PC-9 (cell line): Measurements from ENCODE around the gene PHACTR3. TPM values are rescaled to one million over a fixed set of nuclear protein-coding genes. Genes with fewer than 3 reads are reported as not detected.

Source experiments
- BruUV-seq: library from RNA; stranded (reverse); fragments of 400-500 nt; replicated peaks from 2 replicates; lab custom pipeline; 2021; lab: Mats Ljungman, UMichigan
- CTCF ChIA-PET: fragments of 300-600 bp; sonication (Branson Sonifier 250); formaldehyde crosslinking; loops from one replicate; lab custom pipeline; 2022; ENCODE audit warnings: antibody characterized with exemption; lab: Charles Lee
- POLR2A ChIA-PET: fragments of 300-600 bp; sonication (Branson Sonifier 250); formaldehyde crosslinking; loops from one replicate; lab custom pipeline; 2022; ENCODE audit warnings: antibody characterized with exemption; ENCODE audit not compliant: unreplicated experiment; lab: Charles Lee
- DNase-seq, 2 experiments: peaks; one replicate each; pipeline versions ENCODE4 v3.0.0 to v3.0.0-alpha.2; 2015 to 2022; ENCODE audit warnings: mixed read lengths in 1 of 2
- H2AFZ ChIP-seq: fragments of 200-600 bp; sonication (generic); 2 replicates; pipeline ENCODE4 v1.8.1; 2017; ENCODE audit warnings: antibody characterized with exemption
- H3F3A ChIP-seq: fragments of 200-600 bp; sonication (generic); 2 replicates; pipeline ENCODE4 v1.8.1; 2017; ENCODE audit warnings: antibody characterized with exemption, mild to moderate bottlenecking, low read depth; ENCODE audit not compliant: insufficient read depth
- H3K27ac ChIP-seq: fragments of 200-600 bp; sonication (generic); 2 replicates; pipeline ENCODE4 v1.6.1; 2016; ENCODE audit warnings: mixed run types
- H3K27me3 ChIP-seq: fragments of 200-600 bp; sonication (generic); 2 replicates; pipeline ENCODE4 v1.6.1; 2016; ENCODE audit warnings: low read depth, mixed run types; ENCODE audit not compliant: insufficient read depth
- H3K36me3 ChIP-seq: fragments of 200-600 bp; sonication (generic); 2 replicates; pipeline ENCODE4 v1.6.1; 2016; ENCODE audit warnings: low read depth, mixed run types
- H3K4me1 ChIP-seq: fragments of 200-600 bp; sonication (generic); replicated peaks from 2 replicates; pipeline ENCODE4 v1.6.1; 2016; ENCODE audit warnings: mixed run types; ENCODE audit not compliant: insufficient read depth
- H3K4me2 ChIP-seq: fragments of 200-600 bp; sonication (generic); 2 replicates; pipeline ENCODE4 v1.6.1; 2017; ENCODE audit warnings: mixed run types
- H3K4me3 ChIP-seq: fragments of 200-600 bp; sonication (generic); 2 replicates; pipeline ENCODE4 v1.6.1; 2016; ENCODE audit warnings: mixed run types
- H3K79me2 ChIP-seq: fragments of 200-600 bp; sonication (generic); 2 replicates; pipeline ENCODE4 v1.6.1; 2017; ENCODE audit warnings: low read depth, mixed run types
- H3K9me2 ChIP-seq: fragments of 200-600 bp; sonication (generic); 2 replicates; pipeline ENCODE4 v1.8.1; 2017; ENCODE audit warnings: mild to moderate bottlenecking; ENCODE audit not compliant: insufficient read depth
- H3K9me3 ChIP-seq: fragments of 200-600 bp; sonication (generic); 2 replicates; pipeline ENCODE4 v1.8.1; 2016; ENCODE audit warnings: low read depth; ENCODE audit not compliant: insufficient read depth
- H4K20me1 ChIP-seq: fragments of 200-600 bp; sonication (generic); 2 replicates; pipeline ENCODE4 v1.8.1; 2017; ENCODE audit not compliant: insufficient read depth
- EZH2 ChIP-seq: fragments of 200-600 bp; sonication (generic); IDR thresholded peaks from 2 replicates; pipeline ENCODE4 v1.8.0; 2017; ENCODE audit warnings: antibody characterized with exemption, low read depth
- intact Hi-C: fragments of 100-400 bp; cut with micrococcal nuclease; formaldehyde crosslinking; loops from one replicate; pipeline ENCODE4 v1.10.0; 2022; ENCODE audit not compliant: unreplicated experiment
- total RNA-seq: library from RNA; stranded (reverse); gene quantifications from 2 replicates; pipeline ENCODE4 v1.2.3, GENCODE V29; 2021
- TF ChIP-seq, protein P1 (sequence below): fragments of 200-600 bp; sonication (generic); conservative IDR thresholded peaks from 2 replicates; pipeline ENCODE4 v1.6.1; 2017; ENCODE audit warnings: mixed run types, antibody characterized with exemption, mild to moderate bottlenecking, moderate library complexity

PHACTR3 gene
- total RNA-seq, 1 experiment from 2014 or later = 0.41 TPM

DNA sequence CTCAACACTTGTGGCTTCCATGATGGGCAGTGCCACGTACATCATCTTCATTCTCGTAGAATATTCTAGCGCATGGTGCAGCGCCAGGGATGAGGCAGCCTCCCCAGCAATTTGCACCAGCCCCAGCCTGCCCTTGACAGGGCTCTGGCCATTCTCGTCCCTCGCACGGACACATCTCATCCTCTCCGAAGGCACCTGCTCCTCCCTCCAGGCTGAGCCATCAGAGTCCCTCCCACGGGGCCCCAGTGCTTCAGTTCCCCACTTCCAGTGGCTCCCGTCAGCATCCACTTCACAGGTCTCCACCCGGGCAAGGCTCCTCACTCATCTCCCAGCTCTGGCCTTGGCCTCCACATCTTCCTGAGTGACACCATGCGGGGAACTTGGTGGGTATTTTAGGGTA lies 13.3 kb upstream of the PHACTR3 start:
- H3K27me3 ChIP-seq = peaks cover 100% of the 10 kb centered on the region
- H3K4me3 ChIP-seq = no peak overlapping the region
- CTCF ChIA-PET = no interaction called here

DNA sequence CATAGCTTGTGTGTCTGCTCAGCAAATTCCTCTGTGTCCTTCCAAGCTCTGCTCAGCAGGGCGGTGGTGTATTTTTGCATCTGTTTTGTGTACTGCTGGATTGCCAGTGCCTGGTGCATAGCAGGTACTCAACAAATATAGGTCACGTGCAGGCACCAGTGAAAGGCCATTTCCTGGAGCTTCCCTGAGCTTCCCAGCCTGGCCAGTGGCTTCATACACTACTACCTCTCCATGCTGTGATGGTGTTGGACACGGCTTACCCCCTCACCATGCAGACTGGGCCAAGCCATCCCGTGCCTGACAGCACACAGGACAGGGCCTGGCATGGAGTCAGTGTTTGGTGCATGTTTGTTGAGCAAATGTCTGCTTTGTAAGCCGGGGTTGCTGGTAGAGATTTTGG lies 7.7 kb upstream of the PHACTR3 start:
- no peaks in the 10 kb centered on the region for H3F3A ChIP-seq
- ChIA-PET POLR2A (no interaction called here), CTCF (no interaction called here)
- H3K27me3 ChIP-seq = peaks cover 97% of the 10 kb centered on the region
- no TSS peak for BruUV-seq
- DNase-seq = no peak
- no peaks in the 10 kb centered on the region for H3K9me2 ChIP-seq
- no peak overlapping the region for H3K4me3 ChIP-seq
- no peaks in the 10 kb centered on the region for H3K36me3 ChIP-seq
- no peak overlapping the region for H3K4me2 ChIP-seq
- no peak overlapping the region for H3K27ac ChIP-seq
- H3K9me3 ChIP-seq = no peaks in the 10 kb centered on the region
- H3K79me2 ChIP-seq = no peaks in the 10 kb centered on the region
- H3K4me1 ChIP-seq = no peaks in the 10 kb centered on the region
- no peak overlapping the region for H2AFZ ChIP-seq
- H4K20me1 ChIP-seq = 0 out of 2 replicates have a peak, but pooled peaks cover under 1% of the 10 kb centered on the region
- intact Hi-C loops = loop anchor here (10.0 kb wide), 1 partner anchor 348 kb away; the partner anchor contains the start of genes FAM217B and PPP1R3D
- TF ChIP-seq, protein P1, sequence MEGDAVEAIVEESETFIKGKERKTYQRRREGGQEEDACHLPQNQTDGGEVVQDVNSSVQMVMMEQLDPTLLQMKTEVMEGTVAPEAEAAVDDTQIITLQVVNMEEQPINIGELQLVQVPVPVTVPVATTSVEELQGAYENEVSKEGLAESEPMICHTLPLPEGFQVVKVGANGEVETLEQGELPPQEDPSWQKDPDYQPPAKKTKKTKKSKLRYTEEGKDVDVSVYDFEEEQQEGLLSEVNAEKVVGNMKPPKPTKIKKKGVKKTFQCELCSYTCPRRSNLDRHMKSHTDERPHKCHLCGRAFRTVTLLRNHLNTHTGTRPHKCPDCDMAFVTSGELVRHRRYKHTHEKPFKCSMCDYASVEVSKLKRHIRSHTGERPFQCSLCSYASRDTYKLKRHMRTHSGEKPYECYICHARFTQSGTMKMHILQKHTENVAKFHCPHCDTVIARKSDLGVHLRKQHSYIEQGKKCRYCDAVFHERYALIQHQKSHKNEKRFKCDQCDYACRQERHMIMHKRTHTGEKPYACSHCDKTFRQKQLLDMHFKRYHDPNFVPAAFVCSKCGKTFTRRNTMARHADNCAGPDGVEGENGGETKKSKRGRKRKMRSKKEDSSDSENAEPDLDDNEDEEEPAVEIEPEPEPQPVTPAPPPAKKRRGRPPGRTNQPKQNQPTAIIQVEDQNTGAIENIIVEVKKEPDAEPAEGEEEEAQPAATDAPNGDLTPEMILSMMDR = no peak
- no peak for TF ChIP-seq EZH2

More for the DNA sequence above, 13.3 kb upstream of the PHACTR3 start:
- Histone ChIP-seq H3F3A (no peaks in the 10 kb centered on the region), H3K27ac (no peak overlapping the region), H3K9me3 (no peaks in the 10 kb centered on the region), H2AFZ (no peak overlapping the region), H3K79me2 (no peaks in the 10 kb centered on the region), H3K4me2 (no peak overlapping the region), H4K20me1 (no peaks in the 10 kb centered on the region), H3K9me2 (no peaks in the 10 kb centered on the region), H3K4me1 (no peaks in the 10 kb centered on the region), H3K36me3 (no peaks in the 10 kb centered on the region)
- TF ChIP-seq, protein P1 = no peak
- TF ChIP-seq EZH2 = no peak
- intact Hi-C loops = loop anchor here (10.0 kb wide), 1 partner anchor 354 kb away; the partner anchor contains the start of genes FAM217B and PPP1R3D
- POLR2A ChIA-PET = no interaction called here
- BruUV-seq = no TSS peak
- DNase-seq = no peak

DNA sequence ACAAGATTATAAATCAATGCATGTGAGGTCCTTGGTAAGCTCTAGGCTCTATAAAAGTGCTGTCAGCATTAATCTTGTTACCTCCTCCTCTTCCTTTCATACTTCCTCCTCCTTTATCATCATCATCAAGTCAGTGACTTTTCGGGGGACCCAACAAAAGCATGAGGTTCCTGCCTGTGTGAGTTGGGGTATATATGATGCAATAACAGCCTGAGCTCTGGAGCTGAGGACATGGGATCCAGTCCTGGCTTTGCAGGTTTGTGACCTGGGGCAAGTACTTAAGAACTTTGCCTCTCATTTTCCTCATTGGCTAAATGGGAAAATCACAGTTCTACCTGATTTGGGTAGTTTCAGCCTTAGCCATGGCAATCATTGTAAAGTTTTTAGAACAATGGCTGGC lies 7.1 kb upstream of the PHACTR3 start:
- ChIA-PET POLR2A (no interaction called here), CTCF (interaction anchor here (0.5 kb wide), 1 partner anchor 186 kb away, joined by 4 read pairs; no protein-coding TSS in a partner anchor)
- DNase-seq = no peak
- no TSS peak for BruUV-seq
- no peak for TF ChIP-seq EZH2
- TF ChIP-seq, protein P1 = no peak
- no peaks in the 10 kb centered on the region for H3K79me2 ChIP-seq
- no peak overlapping the region for H3K27ac ChIP-seq
- H3K9me3 ChIP-seq = no peaks in the 10 kb centered on the region
- no peaks in the 10 kb centered on the region for H3K9me2 ChIP-seq
- peaks cover 4% of the 10 kb centered on the region; the same call in 1 of the 2 replicates for H4K20me1 ChIP-seq
- no peak overlapping the region for H3K4me2 ChIP-seq
- H3F3A ChIP-seq = no peaks in the 10 kb centered on the region
- intact Hi-C loops = loop anchor here (10.0 kb wide), 1 partner anchor 348 kb away; the partner anchor contains the start of genes FAM217B and PPP1R3D
- no peak overlapping the region for H3K4me3 ChIP-seq
- no peak overlapping the region for H2AFZ ChIP-seq
- no peaks in the 10 kb centered on the region for H3K36me3 ChIP-seq
- peaks cover 97% of the 10 kb centered on the region for H3K27me3 ChIP-seq
- no peaks in the 10 kb centered on the region for H3K4me1 ChIP-seq
